K562 (cell line): ENCODE results near the gene SERAC1.

Source experiments
- DPF2 ChIP-seq: fragments of 450-650 bp; IDR thresholded peaks from 2 replicates; pipeline ENCODE4 v1.6.1; 2016
- ELF4 ChIP-seq: fragments of 450-650 bp; formaldehyde crosslinking; IDR thresholded peaks from 2 replicates; pipeline ENCODE4 v1.4.0; 2022; ENCODE audit warnings: missing genetic modification characterization
- FOXO4 ChIP-seq: fragments of 450-650 bp; formaldehyde crosslinking; IDR thresholded peaks from 2 replicates; pipeline ENCODE4 v1.4.0; 2020; ENCODE audit warnings: mild to moderate bottlenecking, moderate library complexity
- L3MBTL2 ChIP-seq: fragments of 450-650 bp; IDR thresholded peaks from 2 replicates; pipeline ENCODE4 v1.6.1; 2016; ENCODE audit warnings: mild to moderate bottlenecking, moderate library complexity
- POLR2A ChIP-seq: fragments of 450-650 bp; conservative IDR thresholded peaks from 2 replicates; pipeline ENCODE4 v1.6.1; 2016
- POLR2AphosphoS5 ChIP-seq: IDR thresholded peaks from 2 replicates; pipeline ENCODE4 v1.6.1; 2011; ENCODE audit warnings: mild to moderate bottlenecking, low read depth, low read length, moderate library complexity; ENCODE audit not compliant: control insufficient read depth, insufficient read depth
- POLR2G ChIP-seq: fragments of 200-400 bp; formaldehyde crosslinking; IDR thresholded peaks from 2 replicates; pipeline ENCODE4 v1.6.1; 2017; ENCODE audit warnings: low read depth, mild to moderate bottlenecking, antibody characterized with exemption, low read length, moderate library complexity
- SNAPC5 ChIP-seq: fragments of 250-450 bp; sonication (Bioruptor Pico); IDR thresholded peaks from 2 replicates; pipeline ENCODE4 v1.8.0; 2021; ENCODE audit warnings: moderate library complexity, mild to moderate bottlenecking, inconsistent platforms
- TBL1XR1 ChIP-seq, 2 experiments: IDR thresholded peaks; 2 replicates each; pipeline ENCODE4 v1.6.1; 2012; ENCODE audit warnings: improper control_type of control experiment in 2 of 2, low read length in 2 of 2, mild to moderate bottlenecking in 1 of 2
- ZBTB17 ChIP-seq: fragments of 450-650 bp; formaldehyde crosslinking; IDR thresholded peaks from 2 replicates; pipeline ENCODE4 v1.4.0; 2020; ENCODE audit warnings: mild to moderate bottlenecking
- ZNF175 ChIP-seq: fragments of 200-800 bp; sonication (Bioruptor generic); IDR thresholded peaks from 2 replicates; pipeline ENCODE4 v1.6.1; 2016; ENCODE audit warnings: low read depth, mild to moderate bottlenecking, missing genetic modification characterization, missing compliant biosample characterization
- ZNF239 ChIP-seq: fragments of 250-450 bp; sonication (Bioruptor Pico); IDR thresholded peaks from 2 replicates; pipeline ENCODE4 v1.4.0; 2020; ENCODE audit warnings: mild to moderate bottlenecking
- ZNF282 ChIP-seq: sonication (generic); formaldehyde crosslinking; IDR thresholded peaks from 2 replicates; pipeline ENCODE4 v1.8.1; 2023; ENCODE audit warnings: missing genetic modification reagents

GRCh38 chr6:158191761-158192160, 23.7 kb upstream of the SERAC1 start:
- TF ChIP-seq POLR2A (no peak), DPF2 (no peak), ZNF175 (CRISPR knock-in tag) (no peak), ZBTB17 (CRISPR knock-in tag) (no peak), L3MBTL2 (no peak), POLR2G (no peak), ZNF282 (no peak), FOXO4 (CRISPR knock-in tag) (no peak), TBL1XR1 (IDR thresholded peaks at IDR 0.05; ENCODE audit: low read length in 2 of 2) (no peak), SNAPC5 (CRISPR knock-in tag) (no peak), POLR2AphosphoS5 (no peak), ZNF239 (no peak), ELF4 (CRISPR knock-in tag) (no peak)
